Activated CD8-positive, alpha-beta memory T cell treated with anti-CD3 and anti-CD28 coated beads for 48 hours (primary cell): ENCODE measurements around the gene SNTA1.
A peak's percentile ranks its signal among the peaks of the same experiment; 100 is the strongest.
"Not testable (repeated sequence)": the region's sequence is repeated elsewhere in the genome, so short reads cannot be mapped to it uniquely, and the experiment has no call there.

ENCODE experiments used
- DNase-seq, 3 experiments: peaks; one replicate each; pipeline ENCODE4 v3.0.0-alpha.2; 2020; ENCODE audit warnings: low read depth in 2 of 3, low spot score in 2 of 3

SNTA1 gene

DNA sequence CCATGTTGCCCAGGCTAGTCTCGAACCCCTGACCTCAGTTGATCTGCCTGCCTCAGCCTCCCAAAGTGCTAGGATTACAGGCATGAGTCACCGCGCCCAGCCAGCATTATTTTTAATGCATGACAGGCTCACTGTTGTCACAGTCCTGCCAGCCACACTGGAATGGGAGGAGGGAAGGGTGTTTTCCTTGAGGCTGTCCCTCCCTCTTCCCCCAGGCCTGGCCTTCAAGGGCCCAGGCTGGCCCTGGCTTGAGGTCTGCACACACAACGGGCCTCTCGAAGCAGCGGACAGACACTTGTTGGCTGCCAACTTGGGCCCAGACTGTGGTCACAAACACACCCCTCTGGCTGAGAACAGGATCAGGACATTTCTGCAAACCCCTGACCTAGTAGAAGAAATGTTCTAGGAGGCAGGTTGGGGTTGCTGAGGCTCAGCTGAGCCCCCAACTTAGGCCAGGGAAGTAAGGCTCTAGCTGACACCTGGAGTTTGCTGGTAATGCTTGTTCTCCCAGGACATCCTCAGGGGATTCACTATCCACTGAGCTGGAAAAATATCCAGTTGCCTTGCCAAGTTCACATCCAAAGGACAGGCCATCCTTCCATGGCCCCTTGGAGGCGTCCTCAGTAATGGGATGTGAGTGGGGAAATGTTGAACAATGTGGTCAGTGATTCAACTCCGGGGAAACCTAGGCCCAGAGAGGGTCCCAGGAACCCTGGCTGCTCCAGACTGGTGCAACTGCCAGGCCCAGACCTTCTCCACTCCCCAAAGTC lies 9.9 kb downstream of the SNTA1 start:
- DNase-seq, result no peak

DNA sequence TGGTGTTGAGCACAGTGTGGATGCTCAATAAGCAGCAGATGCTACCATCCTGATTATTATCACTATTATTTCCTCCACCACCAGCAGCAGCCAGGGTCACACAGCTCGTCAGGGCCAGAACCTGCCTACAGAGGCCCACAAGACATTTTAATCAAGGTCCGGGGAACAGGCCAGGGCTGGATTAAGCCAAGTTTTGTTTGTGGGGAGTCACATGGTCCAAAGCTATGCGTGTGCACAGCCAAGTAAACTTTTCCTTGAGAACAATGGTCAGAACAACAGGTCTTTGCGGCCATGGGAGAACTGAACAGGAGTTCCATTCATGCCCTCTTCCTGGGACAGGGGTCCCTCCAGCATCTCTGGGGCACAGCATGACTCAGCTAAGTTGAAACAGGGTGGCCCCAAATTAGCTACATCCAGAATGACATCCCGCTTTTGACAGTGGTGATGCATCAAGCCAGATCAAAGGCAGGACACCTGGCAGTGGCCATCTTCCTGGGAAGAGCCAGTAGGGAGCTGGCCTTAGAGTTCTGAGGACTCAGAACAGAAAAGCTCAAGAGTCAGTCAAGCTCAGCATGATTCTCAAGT lies 11.7 kb downstream of the SNTA1 start:
- DNase-seq, result no peak

DNA sequence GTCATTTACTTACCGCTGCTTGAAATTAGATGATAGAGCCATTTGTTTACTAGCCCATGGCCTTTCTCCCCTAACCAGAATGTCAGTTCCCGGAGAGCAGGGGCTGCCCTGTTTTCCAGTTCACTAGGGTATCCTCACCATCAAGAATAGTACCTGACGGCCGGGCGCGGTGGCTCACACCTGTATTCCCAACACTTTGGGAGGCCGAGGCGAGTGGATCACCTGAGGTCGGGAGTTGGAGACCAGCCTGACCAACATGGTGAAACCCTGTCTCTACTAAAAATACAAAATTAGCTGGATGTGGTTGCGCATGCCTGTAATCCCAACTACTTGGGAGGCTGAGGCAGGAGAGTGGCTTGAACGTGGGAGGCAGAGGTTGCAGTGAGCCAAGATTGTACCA lies 19.7 kb downstream of the SNTA1 start:
- DNase-seq, result not testable (repeated sequence)

DNA sequence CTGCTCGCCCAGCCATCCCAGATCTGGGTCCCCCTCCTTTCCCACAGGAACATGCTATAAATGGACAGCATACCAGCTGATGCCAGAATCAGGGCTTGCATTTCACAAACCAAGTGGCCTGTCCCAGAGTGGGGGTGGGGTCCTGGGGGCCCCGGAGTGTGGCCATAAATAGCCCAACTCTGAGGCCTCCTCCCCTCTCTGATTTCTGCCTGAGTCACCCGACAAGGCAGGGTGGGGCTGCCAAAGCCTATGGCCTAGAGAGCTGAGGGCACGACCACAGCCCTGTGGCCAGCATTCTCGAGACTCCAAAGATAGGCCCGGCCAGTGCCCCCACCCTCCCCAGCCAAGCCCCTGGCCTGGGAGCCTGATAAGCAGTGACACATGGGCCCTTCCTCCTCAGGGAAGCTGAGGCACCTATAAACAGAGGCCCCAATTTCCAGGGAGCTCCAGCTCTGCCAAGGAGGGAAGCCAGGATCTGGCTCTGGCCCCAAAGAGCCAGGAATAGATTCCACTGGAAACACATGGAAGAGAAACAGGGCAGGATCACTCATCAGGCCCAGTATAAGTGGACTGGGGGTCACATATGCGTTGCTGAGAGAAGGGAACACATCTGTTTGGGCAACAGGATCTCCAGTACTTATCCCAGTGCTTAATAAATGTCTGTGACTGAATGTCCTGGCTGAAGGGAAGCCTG lies 20.3 kb downstream of the SNTA1 start:
- DNase-seq, result no peak

DNA sequence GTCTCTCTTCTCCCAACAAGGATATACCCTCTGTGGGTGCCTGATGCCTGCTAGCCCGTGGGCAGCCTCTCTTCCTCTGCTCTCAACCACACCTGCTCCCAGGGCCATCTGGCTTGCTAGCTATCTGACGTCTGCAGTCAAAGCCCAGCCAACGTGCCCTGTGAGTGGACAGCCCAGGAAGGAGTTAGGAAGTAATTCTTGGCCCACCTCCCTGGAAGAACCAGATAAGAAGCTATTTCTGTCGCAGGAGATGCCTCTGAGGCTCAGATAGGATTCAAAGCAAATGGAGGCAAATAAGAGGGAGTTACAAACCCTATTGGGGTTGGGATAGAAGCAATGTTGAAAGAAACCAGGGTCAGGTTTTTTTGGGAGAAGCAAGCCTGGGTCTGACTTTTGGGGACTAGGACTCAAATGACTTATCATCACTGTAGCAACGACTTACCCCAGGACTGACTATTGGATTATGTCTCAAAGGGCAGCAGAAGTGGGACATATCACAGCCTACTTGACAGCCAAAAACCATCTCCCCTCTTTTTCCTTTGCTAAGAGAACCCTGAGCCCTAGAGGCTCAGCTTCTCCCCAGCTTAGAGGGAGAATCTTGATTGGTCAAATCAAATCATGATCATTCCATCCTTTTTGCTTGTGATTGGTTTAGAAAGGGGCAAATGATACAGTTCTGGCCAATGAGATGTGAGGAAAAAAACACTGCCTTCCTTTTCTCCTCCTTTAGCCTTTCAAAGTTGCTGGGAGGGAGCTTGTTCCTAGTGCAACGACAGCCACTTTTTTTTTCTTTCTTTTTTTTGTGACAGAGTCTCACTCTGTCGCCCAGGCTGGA lies 24.2 kb downstream of the SNTA1 start:
- no peak for DNase-seq

DNA sequence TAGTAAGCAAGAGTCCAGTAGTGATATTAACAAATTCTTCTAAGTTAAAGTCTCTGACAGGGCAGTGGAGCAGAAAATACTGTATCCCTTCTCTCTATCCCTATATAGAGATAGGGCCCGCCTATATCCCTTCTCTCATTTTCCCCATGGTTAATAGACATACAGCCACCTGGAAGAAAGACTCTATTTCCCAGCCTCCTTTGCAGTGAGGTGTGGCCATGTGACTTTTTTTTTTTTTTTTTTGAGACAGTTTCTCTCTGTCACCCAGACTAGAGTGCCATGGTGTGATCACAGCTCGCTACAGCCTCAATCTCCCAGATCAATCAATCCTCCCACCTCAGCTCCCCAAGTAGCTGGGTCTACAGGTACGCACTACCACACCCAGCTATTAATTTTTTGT lies 25.5 kb downstream of the SNTA1 start:
- DNase-seq, result no peak

DNA sequence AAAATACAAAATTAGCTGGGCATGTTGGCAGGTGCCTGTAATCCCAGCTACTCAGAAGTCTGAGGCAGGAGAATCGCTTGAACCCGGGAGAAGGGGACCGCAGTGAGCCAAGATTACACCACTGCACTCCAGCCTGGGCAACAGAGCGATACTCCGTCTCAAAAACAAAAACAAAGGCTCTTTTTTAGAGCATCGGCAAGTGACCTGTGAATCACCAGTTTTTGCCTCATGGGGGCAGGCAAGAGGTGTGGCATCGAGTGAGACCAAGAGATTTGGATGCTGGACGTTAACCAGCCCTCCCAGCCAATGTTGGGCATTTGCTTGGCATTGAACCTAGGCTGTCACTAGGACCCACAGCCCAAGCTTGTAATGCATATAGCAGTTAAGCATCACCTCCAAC lies 27.6 kb downstream of the SNTA1 start:
- DNase-seq, result no peak

DNA sequence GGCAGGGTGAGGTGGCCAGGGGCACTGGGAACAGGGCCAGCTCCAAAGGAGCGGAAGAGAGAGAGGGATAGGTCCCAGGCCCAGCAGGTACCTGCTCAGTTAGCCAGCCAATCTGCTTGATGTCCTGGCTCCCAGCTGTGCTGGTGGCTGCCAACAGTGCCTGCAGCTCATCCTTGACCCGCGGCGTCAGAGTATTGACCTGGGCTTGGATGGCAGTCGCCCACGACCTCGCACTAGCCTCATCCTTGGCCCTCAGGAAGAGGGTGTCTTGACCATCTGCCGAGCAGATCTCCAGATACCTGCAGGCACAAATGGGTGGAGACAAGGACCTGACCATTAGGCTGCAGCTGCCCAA lies 31.1 kb downstream of the SNTA1 start:
- DNase-seq, result no peak

DNA sequence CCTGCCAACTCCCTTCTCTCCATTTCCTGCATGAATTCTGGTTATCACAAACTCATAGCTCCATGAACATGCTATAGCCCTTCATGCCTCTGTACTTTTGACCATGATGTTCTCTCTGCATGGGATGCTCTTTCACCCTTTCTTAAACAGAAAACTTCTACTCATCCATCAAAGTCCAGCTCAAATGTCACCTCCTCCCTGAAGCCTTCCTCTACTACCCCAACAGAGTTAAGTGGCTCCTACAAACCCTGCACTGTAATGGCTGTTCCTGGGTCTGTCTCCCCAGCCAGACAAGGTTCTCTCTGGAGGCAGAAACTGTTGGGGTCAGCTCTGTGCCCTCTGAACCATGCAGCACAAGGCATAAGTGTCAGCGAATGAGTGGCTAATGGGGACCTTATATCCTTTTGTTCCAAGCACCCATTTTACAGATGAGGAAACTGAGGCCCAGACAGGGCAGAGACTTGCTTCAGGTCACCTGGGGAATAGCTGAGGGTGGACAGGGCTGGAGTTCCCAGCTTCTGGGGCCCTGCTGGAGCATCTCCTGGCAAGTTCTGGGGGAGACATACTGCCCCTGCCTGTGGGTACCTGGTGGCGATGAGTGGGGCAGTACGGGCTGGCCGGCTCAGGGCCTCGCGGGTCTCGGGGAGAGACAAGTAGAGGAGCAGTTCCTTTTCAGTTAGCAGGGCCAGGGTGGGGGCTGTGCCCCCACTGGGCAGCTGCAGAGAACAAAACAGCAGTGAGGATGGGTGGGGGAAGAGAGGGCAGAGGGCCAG lies 31.7 kb downstream of the SNTA1 start:
- DNase-seq, result no peak

DNA sequence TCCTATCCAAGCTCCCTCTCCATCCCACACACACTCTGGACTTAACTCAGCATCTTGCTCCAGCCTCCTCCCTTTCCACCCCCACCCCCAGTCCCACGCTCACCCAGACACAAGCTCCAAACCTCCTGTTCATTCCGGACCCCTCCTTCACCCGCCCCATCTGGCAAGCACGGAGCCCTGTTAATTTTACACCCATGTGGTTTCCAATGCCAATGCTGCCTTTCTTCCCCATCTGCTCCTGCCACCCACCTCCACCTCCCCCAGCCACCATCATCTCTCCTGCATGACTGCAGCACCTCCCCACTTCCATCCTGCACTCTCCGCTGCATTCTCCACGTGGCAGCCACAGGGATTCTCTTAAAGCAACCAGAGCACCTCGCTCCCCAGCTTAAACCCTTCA lies 32.3 kb downstream of the SNTA1 start:
- DNase-seq, result no peak

DNA sequence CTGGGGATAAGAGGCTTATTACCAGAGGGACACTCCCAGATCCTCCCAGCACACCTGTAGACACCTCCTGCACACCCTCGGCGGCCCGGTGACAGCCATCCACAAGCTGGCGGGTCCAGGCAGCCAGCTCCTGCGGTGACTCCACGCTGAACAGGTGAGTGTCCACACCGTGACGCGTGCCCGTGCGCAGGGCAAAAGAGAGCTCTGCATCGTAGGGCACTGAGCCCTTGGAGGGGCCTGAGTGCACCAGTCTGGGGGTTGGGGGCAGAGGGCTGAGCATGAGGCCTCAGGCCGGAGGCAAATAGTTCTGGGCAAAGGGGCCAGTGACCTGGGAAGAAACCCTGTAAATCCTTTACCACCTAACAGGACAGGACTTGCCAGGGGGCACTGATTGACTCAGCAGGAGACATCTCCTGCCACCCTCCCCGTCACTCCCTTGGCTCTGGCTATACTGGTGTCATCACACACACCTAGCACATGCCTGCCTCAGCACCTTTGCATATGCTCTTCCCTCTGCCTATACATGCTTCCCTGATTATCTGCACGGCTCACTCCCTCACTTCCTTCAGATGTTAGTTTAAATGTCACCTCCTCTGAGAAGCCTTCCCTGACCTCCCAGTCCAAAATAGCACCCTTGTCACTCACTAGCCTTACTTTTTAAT lies 33.4 kb downstream of the SNTA1 start:
- DNase-seq, result no peak

DNA sequence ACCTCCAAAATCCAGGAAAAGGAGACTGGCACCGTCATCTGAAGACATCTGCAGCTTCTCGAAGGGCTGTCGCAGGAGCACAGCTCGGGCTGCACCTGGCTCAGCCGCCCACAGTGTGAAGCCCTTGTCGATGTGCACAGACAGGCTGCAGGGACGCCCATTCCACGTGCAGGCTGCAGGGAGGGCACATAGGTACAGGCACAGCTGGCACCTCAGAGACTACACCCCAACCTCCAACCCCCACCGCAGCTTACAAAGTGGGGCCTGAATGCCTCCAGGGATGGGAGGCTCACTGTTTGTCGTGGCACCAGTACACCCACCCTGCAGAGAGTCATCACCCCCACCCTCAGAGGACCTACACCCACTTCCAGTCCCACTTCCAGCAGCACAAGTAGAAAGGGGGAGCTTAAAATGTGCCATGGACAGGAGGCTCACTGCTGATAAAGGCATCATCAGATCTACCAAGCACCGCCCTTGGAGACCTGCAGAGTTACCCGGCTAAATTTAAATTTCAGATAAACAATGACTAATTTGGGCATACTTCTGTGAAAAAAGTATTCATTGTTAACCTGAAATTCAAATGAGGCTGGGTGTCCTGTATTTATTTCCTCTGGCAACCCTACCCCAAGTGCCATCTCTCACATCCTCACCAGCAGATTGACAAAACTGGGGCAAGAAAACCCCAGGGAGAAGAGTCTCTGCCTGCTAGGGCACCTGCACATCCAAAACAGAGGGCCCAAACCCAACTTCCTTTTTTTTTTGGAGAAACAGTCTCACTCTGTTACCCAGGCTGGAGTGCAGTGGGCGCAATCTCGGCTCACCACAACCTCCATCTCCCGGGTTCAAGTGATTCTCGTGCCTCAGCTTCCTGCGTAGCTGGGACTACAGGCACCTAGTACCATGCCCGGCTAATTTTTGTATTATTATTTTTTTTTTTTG lies 34.6 kb downstream of the SNTA1 start:
- DNase-seq, result no peak

DNA sequence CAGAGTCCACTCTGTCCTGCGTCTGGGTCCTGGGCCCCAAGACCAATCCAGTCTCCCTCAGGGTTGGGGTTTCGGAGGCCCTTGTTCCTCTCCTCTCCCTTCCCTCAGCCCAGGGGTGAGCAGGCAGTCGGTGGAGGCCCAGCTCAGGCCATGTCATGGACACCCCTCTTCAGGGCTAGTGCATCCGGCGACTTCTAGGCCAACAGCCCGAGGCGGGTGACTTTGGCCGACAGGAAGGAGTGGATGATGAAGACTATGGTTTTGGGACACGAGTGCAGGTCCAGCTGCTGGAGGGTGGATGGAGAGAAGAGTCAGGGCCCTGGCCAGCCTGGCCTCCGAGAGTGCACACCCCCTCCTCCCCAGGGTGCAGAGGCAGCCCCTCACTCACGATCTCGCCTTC lies 35.2 kb downstream of the SNTA1 start:
- DNase-seq, result no peak

DNA sequence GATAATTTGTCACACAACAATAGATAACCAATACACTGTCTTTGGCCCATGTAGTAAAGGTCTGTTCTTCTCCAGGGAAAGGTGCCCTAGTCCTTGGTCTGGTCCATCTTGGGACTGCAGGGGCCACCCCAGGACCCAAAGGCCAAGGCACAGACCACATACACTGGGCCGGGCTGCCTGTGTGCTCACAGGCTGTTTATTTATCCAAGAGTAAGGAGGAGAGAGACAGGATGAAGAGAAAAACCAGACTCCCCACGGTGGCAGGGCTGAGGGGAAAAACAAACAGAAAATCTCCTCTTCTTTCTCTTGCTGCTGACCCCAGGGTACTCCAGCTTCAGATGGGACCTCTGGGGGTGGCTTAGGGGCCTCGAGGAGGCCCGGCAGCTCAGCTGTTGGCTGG lies 35.8 kb downstream of the SNTA1 start:
- no peak for DNase-seq

DNA sequence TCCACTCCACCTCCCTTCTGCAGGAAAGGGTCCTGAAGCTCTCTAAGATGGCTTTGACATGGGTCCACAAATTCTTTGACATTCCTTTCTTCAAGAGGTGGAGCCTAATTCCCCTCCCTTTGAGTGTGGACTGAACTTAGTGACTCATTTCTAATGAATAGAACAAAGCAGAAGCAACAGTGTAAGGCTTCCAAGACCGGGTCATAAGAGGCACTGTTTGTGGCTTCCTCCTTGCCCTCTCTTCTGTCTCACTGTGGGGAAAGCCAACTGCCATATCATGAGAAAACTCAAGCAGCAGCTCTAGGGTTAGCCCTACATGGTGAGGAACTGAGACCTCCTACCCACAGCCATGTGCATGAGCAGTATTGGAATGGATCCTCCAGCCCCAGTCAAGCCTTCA lies 36.3 kb downstream of the SNTA1 start:
- no peak for DNase-seq

DNA sequence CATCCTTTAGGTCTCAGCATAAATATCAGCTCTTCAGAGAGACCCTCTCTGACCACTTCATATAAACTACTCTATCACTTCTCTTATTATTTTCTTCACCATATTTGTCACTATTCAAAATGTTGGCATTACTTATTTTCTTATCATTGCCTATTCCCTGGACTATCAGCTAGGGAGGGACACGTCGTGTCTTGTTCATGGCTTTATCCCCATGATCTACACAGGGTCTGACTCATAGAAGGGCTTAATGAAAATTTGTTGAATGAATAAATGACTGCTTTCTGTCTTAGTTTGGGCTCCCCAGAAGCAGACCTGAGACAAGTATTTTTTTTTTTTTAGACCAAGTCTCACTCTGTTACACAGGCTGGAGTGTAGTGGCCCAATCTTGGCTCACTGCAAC lies 39.3 kb downstream of the SNTA1 start:
- DNase-seq, result no peak

DNA sequence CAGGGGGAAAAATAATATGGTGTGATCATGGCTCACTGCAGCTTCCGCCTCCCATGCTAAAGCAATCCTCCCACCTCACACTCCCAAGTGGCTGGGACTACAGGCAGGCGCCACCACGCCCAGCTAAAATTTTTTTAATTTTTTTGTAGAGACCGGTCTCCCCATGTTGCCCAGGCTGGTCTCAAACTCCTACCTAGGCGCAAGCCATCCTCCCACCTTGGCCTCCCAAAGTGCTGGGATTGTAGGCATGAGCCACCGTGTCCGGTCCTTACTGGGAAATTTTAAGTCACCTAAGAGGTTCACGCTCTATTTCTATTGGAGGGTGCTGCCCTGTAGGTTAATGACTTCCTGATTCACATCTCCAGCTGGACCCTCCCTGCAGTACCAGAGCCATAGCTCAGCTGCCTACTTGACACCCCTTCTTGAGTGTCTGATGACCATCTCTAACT lies 41.6 kb downstream of the SNTA1 start:
- no peak for DNase-seq

DNA sequence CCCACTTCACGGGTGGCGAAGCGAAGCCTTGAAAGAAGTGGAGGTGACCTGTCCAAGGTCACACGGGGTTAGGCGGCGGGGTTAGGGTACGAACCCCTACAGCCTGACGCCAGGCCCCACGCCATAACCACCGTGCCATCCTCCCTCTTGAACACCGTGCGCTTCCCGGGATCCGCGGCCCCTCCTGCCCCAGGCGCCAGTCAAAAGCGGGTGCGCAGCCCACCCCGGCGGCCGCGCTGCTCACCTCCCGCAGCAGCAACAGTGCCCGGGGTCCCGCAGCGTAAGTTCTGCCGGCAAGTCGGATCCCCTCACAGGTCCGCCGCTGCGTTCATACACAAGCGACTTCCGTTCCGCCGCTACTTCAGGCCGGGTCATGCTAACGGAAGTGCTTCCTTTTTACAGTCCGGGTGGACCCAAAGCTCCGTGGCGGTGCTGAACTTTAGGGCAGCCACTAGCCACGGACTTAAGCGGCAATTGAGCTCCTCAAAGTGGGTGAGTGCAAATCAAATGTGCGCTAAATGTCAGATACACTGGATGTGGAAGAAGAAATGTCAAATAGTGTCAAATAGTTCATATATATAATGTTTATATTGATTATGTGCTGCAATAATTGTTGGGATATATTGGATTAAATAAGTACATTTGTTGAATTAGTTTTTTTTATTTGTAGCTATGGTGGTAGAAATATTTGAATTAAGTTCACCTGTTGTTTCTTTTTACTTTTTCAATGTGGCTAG lies 42.2 kb downstream of the SNTA1 start, which contains the start of gene CDK5RAP1:
Gene CDK5RAP1, minus strand, starts transcription at position 336 of the 737 bp plus-strand sequence. CDS start 4,455 bp downstream, outside the sequence.
- DNase-seq, result peak; percentile 63 to 70 (median 67)
